GM23338 (cell line): ENCODE results near the gene SRSF5. TPM values are rescaled to one million over a fixed set of nuclear protein-coding genes. Genes with fewer than 3 reads are reported as not detected.

ENCODE experiments used
- ATAC-seq: fragments of 200-7000 bp; cut with Tn5 transposase; 3 replicates; pipeline ENCODE4 v1.9.1; 2020
- DNase-seq: peaks from one replicate; pipeline ENCODE4 v3.0.0-alpha.2; 2015; ENCODE audit warnings: low spot score
- H2AFZ ChIP-seq: fragments of 200-600 bp; sonication (generic); 2 replicates; pipeline ENCODE4 v1.8.0; 2016; ENCODE audit warnings: antibody characterized with exemption, mild to moderate bottlenecking, moderate library complexity
- H3F3A ChIP-seq: fragments of 200-600 bp; sonication (generic); replicated peaks from 2 replicates; pipeline ENCODE4 v1.8.0; 2017; ENCODE audit warnings: antibody characterized with exemption, mixed run types, low read depth
- H3K27ac ChIP-seq: fragments of 200-600 bp; sonication (generic); 2 replicates; pipeline ENCODE4 v1.6.1; 2016; ENCODE audit warnings: low read depth
- H3K27me3 ChIP-seq: fragments of 200-600 bp; sonication (generic); 2 replicates; pipeline ENCODE4 v1.8.0; 2016; ENCODE audit warnings: mild to moderate bottlenecking, mixed run types, moderate library complexity; ENCODE audit not compliant: insufficient read depth
- H3K36me3 ChIP-seq: fragments of 200-600 bp; sonication (generic); 2 replicates; pipeline ENCODE4 v1.8.0; 2016; ENCODE audit warnings: mild to moderate bottlenecking; ENCODE audit not compliant: insufficient read depth
- H3K4me1 ChIP-seq: fragments of 200-600 bp; sonication (generic); 2 replicates; pipeline ENCODE4 v1.8.0; 2016; ENCODE audit warnings: mild to moderate bottlenecking, moderate library complexity; ENCODE audit not compliant: insufficient read depth
- H3K4me2 ChIP-seq: fragments of 200-600 bp; sonication (generic); 2 replicates; pipeline ENCODE4 v1.7.1; 2017; ENCODE audit warnings: mixed run types
- H3K4me3 ChIP-seq: fragments of 200-600 bp; sonication (generic); 2 replicates; pipeline ENCODE4 v1.6.1; 2016; ENCODE audit warnings: mixed run types
- H3K79me2 ChIP-seq: fragments of 200-600 bp; sonication (generic); replicated peaks from 2 replicates; pipeline ENCODE4 v1.8.0; 2017; ENCODE audit warnings: mild to moderate bottlenecking; ENCODE audit not compliant: insufficient read depth
- H3K9me2 ChIP-seq: fragments of 200-600 bp; sonication (generic); 2 replicates; pipeline ENCODE4 v1.8.0; 2017; ENCODE audit not compliant: insufficient read depth
- H4K20me1 ChIP-seq: fragments of 200-600 bp; sonication (generic); replicated peaks from 2 replicates; pipeline ENCODE4 v1.8.0; 2017; ENCODE audit warnings: mild to moderate bottlenecking; ENCODE audit not compliant: insufficient read depth
- H3K27ac Mint-ChIP-seq: 2 replicates; pipeline ENCODE4 v1.8.0; 2020; ENCODE audit warnings: inconsistent platforms, mild to moderate bottlenecking, moderate library complexity, mixed read lengths
- H3K27me3 Mint-ChIP-seq: 3 replicates; pipeline ENCODE4 v1.8.0; 2022; ENCODE audit warnings: low read depth, mild to moderate bottlenecking, moderate library complexity, mixed read lengths, inconsistent platforms; ENCODE audit not compliant: insufficient read depth, poor library complexity
- H3K36me3 Mint-ChIP-seq: 3 replicates; pipeline ENCODE4 v1.8.0; 2021; ENCODE audit warnings: low read depth, mild to moderate bottlenecking, inconsistent platforms, moderate library complexity, mixed read lengths
- H3K4me1 Mint-ChIP-seq: 3 replicates; pipeline ENCODE4 v1.8.0; 2020; ENCODE audit warnings: mild to moderate bottlenecking, inconsistent platforms, mixed read lengths
- H3K4me3 Mint-ChIP-seq: 3 replicates; pipeline ENCODE4 v1.8.0; 2021; ENCODE audit warnings: moderate library complexity, mild to moderate bottlenecking, inconsistent platforms, mixed read lengths
- H3K9me3 Mint-ChIP-seq: 3 replicates; pipeline ENCODE4 v1.8.0; 2020; ENCODE audit warnings: moderate library complexity, mild to moderate bottlenecking, inconsistent platforms, mixed read lengths
- CREB1 ChIP-seq: fragments of 250-450 bp; sonication (Bioruptor Pico); IDR thresholded peaks from 2 replicates; pipeline ENCODE4 v1.5.0; 2020; ENCODE audit warnings: low read depth, mild to moderate bottlenecking, moderate library complexity
- CTCF ChIP-seq, 2 experiments: fragments of 200-600 bp in 1 of 2; sonication (generic) in 1 of 2; conservative IDR thresholded peaks; 2 replicates each; pipeline versions ENCODE4 v1.5.1 to v1.6.1; 2016 to 2017; ENCODE audit warnings: antibody characterized with exemption in 2 of 2, low read depth in 2 of 2, mild to moderate bottlenecking in 2 of 2, moderate library complexity in 1 of 2
- ETS1 ChIP-seq: IDR thresholded peaks from 2 replicates; pipeline ENCODE4 v1.6.1; 2016; ENCODE audit warnings: antibody characterized with exemption
- EZH2 ChIP-seq: fragments of 200-600 bp; sonication (generic); IDR thresholded peaks from one replicate; pipeline ENCODE4 v1.8.0; 2017; ENCODE audit warnings: antibody characterized with exemption, mild to moderate bottlenecking, low read depth; ENCODE audit not compliant: unreplicated experiment
- EZH2phosphoT487 ChIP-seq: fragments of 200-600 bp; sonication (generic); IDR thresholded peaks from one replicate; pipeline ENCODE4 v1.8.1; 2018; ENCODE audit warnings: antibody characterized with exemption; ENCODE audit not compliant: unreplicated experiment
- JUNB ChIP-seq: IDR thresholded peaks from one replicate; pipeline ENCODE4 v1.6.1; 2016; ENCODE audit warnings: antibody characterized with exemption; ENCODE audit not compliant: unreplicated experiment
- NANOG ChIP-seq: IDR thresholded peaks from 2 replicates; pipeline ENCODE4 v1.6.1; 2016; ENCODE audit warnings: antibody characterized with exemption, borderline replicate concordance
- POLR2AphosphoS5 ChIP-seq: IDR thresholded peaks from 2 replicates; pipeline ENCODE4 v1.6.1; 2016; ENCODE audit warnings: antibody characterized with exemption, low read depth
- STAT1 ChIP-seq: IDR thresholded peaks from one replicate; pipeline ENCODE4 v1.6.1; 2016; ENCODE audit warnings: antibody characterized with exemption; ENCODE audit not compliant: unreplicated experiment
- ZNF114 ChIP-seq: fragments of 250-450 bp; sonication (Bioruptor Pico); IDR thresholded peaks from 2 replicates; pipeline ENCODE4 v1.5.0; 2020; ENCODE audit warnings: mild to moderate bottlenecking, moderate library complexity
- ZNF331 ChIP-seq: fragments of 250-450 bp; sonication (Bioruptor Pico); IDR thresholded peaks from 2 replicates; pipeline ENCODE4 v1.5.0; 2020; ENCODE audit warnings: low read depth, mild to moderate bottlenecking, moderate library complexity
- ZNF462 ChIP-seq: fragments of 250-450 bp; sonication (Bioruptor Pico); IDR thresholded peaks from 2 replicates; pipeline ENCODE4 v1.5.0; 2020; ENCODE audit warnings: mild to moderate bottlenecking, moderate library complexity
- polyA plus RNA-seq: library from polyadenylated mRNA; unstranded; fragments of >200 nt; fragmentation: Nextera tagmentation; extraction: Ambion mirVana; gene quantifications from 2 replicates; pipeline ENCODE4 v1.2.1, GENCODE V29; 2016
- total RNA-seq: library from RNA; depleted of rRNA; stranded (reverse); fragments of >200 nt; shearing (Covaris generic); gene quantifications from 2 replicates; pipeline ENCODE4 v1.2.3, GENCODE V29; 2014
- TF ChIP-seq, protein P1 (sequence below): IDR thresholded peaks from one replicate; pipeline ENCODE4 v1.6.1; 2018; ENCODE audit warnings: antibody characterized with exemption; ENCODE audit not compliant: unreplicated experiment

Gene SRSF5
- total and polyA plus RNA-seq, 2 experiments from 2014 or later = 172 to 389 TPM

DNA sequence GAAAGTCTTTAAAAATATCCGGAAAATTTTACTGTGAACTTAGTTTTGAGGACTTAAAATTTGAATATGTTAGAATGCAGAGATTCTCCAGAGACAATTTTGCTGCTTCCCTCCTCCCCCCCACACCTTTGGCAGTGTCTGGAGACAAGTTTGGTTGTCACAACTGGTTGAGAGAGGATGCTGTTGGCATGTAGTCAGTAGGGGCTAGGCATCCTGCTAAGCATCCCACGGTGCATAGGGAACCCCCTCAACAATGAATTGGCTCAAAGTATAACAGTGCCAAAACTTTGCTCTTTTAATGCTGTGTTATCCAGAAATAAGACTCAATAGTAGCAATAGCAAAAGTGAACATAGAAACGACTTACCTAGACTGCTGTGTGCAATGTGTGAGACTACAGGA, 3.6 kb downstream of the SRSF5 start:
- H3K9me3 Mint-ChIP-seq = peaks cover 4% of the 10 kb centered on the region; the same call in 1 of the 3 replicates
- H3K27me3 Mint-ChIP-seq = peaks cover 24% of the 10 kb centered on the region
- no peak overlapping the region for H3K4me2 ChIP-seq
- DNase-seq = no peak
- H3K4me1 Mint-ChIP-seq = peaks cover 21% of the 10 kb centered on the region
- H3K27ac Mint-ChIP-seq = peak overlapping the region; percentile 67; the same call in 1 of the 2 replicates
- H3K27me3 ChIP-seq = no peaks in the 10 kb centered on the region
- peaks cover 14% of the 10 kb centered on the region for H3K4me1 ChIP-seq
- H2AFZ ChIP-seq = no peak overlapping the region
- no peak overlapping the region for H3K4me3 ChIP-seq
- ATAC-seq = no peak
- H3K27ac ChIP-seq = no peak overlapping the region
- peaks cover 51% of the 10 kb centered on the region for H3K79me2 ChIP-seq
- H3K4me3 Mint-ChIP-seq = no peak overlapping the region
- TF ChIP-seq EZH2 (no peak), CTCF (conservative IDR thresholded peaks at IDR 0.05; ENCODE audit: low read depth in 2 of 2) (no peak), ZNF114 (CRISPR knock-in tag) (no peak), CREB1 (CRISPR knock-in tag) (no peak), ZNF462 (CRISPR knock-in tag) (no peak), NANOG (no peak), STAT1 (no peak), ETS1 (no peak), POLR2AphosphoS5 (no peak), JUNB (no peak), ZNF331 (CRISPR knock-in tag) (no peak), EZH2phosphoT487 (no peak)
- TF ChIP-seq, protein P1, sequence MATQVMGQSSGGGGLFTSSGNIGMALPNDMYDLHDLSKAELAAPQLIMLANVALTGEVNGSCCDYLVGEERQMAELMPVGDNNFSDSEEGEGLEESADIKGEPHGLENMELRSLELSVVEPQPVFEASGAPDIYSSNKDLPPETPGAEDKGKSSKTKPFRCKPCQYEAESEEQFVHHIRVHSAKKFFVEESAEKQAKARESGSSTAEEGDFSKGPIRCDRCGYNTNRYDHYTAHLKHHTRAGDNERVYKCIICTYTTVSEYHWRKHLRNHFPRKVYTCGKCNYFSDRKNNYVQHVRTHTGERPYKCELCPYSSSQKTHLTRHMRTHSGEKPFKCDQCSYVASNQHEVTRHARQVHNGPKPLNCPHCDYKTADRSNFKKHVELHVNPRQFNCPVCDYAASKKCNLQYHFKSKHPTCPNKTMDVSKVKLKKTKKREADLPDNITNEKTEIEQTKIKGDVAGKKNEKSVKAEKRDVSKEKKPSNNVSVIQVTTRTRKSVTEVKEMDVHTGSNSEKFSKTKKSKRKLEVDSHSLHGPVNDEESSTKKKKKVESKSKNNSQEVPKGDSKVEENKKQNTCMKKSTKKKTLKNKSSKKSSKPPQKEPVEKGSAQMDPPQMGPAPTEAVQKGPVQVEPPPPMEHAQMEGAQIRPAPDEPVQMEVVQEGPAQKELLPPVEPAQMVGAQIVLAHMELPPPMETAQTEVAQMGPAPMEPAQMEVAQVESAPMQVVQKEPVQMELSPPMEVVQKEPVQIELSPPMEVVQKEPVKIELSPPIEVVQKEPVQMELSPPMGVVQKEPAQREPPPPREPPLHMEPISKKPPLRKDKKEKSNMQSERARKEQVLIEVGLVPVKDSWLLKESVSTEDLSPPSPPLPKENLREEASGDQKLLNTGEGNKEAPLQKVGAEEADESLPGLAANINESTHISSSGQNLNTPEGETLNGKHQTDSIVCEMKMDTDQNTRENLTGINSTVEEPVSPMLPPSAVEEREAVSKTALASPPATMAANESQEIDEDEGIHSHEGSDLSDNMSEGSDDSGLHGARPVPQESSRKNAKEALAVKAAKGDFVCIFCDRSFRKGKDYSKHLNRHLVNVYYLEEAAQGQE = no peak
- H3K36me3 Mint-ChIP-seq = peaks cover 87% of the 10 kb centered on the region
- no peaks in the 10 kb centered on the region for H3K9me2 ChIP-seq
- H3K36me3 ChIP-seq = peaks cover 65% of the 10 kb centered on the region
- peaks cover 48% of the 10 kb centered on the region for H4K20me1 ChIP-seq
- H3F3A ChIP-seq = peaks cover 7% of the 10 kb centered on the region
